ENCODE results near the gene ELMO1. TPM values are rescaled to one million over a fixed set of nuclear protein-coding genes. Genes with fewer than 3 reads are reported as not detected.

ELMO1 gene
- total RNA-seq, 1 donor from 2014 or later: 132 TPM

DNA sequence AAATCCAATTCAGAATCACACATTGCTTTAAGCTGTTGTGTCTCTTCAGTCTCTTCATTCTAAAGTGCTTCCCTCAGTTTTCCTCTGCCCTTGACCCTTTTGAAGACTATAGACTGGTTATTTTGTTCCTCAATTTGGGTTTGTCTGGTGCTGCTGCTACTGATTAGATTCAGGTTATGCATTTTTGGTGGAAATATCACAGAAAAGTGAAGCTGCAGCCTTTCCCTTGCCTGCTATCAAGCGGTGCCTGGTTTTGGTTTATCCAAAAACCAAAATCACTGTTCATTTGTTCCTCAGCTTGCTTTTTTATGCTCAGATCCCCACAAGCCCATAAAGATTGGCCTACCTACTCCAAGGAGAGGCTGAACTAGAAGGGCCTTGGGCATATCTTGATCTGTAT is 55.2 kb downstream of the ELMO1 start:
- CTCF ChIA-PET: no interaction called here
- no peak overlapping the region for H3K4me3 Mint-ChIP-seq

GRCh38 chr7:37392673-37393017 is 56.0 kb downstream of the ELMO1 start:
- H3K9me3 Mint-ChIP-seq: no peaks in the 10 kb centered on the region
- H3K36me3 Mint-ChIP-seq (ENCODE audit: low read depth): peaks cover 2% of the 10 kb centered on the region
- ChIA-PET CTCF (no interaction called here), POLR2A (interaction anchor here (1.0 to 1.1 kb wide), 2 partner anchors 16 to 57 kb away, joined by 4 to 8 read pairs; partner anchors contain the start of gene ELMO1)
- no peak for TF ChIP-seq CTCF (IDR thresholded peaks at IDR 0.05)
- no peak overlapping the region for H3K4me3 Mint-ChIP-seq
- intact Hi-C loops (cut with micrococcal nuclease): loop anchor here (2.0 kb wide), 3 partner anchors 16 to 56 kb away; partner anchors contain the start of gene ELMO1
- H3K27me3 Mint-ChIP-seq: no peaks in the 10 kb centered on the region
- ATAC-seq (ENCODE audit: low read depth) (no peak), DNase-seq (no peak)
- H3K27ac Mint-ChIP-seq: no peak overlapping the region
- peaks cover 69% of the 10 kb centered on the region for H3K4me1 Mint-ChIP-seq

More for the DNA sequence above, 55.2 kb downstream of the ELMO1 start:
- POLR2A ChIA-PET: interaction anchor here (1.1 kb wide), 1 partner anchor 13 kb away, joined by 3 read pairs; no protein-coding TSS in a partner anchor
- no peak for ATAC-seq (ENCODE audit: low read depth)
- peak overlapping the region; percentile 14 for H3K27ac Mint-ChIP-seq
- no peak for DNase-seq
- H3K27me3 Mint-ChIP-seq: no peaks in the 10 kb centered on the region
- peaks cover 76% of the 10 kb centered on the region for H3K4me1 Mint-ChIP-seq
- H3K9me3 Mint-ChIP-seq: no peaks in the 10 kb centered on the region
- H3K36me3 Mint-ChIP-seq (ENCODE audit: low read depth): peaks cover 4% of the 10 kb centered on the region
- no peak for TF ChIP-seq CTCF (IDR thresholded peaks at IDR 0.05)
- intact Hi-C loops (cut with micrococcal nuclease): loop anchor here (2.0 kb wide), 3 partner anchors 15 to 55 kb away; partner anchors contain the start of gene ELMO1

DNA sequence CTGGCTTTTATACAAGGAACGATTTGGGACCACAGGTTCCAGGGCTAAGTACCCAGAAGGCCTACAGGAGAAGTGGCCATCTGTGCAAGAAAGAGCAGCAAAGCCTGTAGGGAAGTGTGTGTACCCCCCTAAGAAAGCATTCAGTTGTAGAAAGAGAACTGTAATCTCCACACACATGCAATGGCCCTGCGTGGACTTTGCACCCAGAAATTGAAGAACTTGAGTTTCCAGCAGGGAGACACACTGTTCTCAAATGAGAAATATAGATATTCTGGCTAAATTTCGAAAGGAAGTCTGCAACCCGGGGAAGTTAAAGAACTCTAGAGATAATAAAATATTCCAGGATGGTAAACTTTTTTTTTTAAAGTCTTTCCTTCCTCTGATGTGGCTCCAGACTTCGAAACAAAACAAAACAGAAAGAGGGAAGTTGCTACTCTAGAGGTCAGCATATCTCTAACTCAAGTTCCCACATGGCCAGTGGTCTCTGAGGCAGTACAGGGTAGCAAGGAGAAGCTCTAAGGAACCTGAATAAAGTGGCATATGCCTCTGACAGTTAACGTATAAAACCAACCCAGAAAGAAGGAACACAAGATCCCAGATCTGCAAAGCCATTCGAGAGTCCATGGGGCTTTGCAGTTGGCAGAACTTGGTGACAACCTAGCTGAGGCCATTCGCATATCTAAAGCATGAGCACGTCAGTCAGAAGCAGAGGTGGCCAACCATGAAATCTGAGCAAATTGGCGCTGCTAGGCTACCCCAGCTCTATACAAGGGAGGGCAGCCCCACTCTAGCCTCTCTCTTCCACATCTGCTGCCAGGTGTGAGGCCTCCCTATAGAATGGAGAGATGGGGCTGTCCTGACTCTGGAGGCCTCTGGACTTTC is 56.6 kb downstream of the ELMO1 start:
- H3K4me3 Mint-ChIP-seq: peak overlapping the region; percentile 28
- peaks cover 2% of the 10 kb centered on the region for H3K36me3 Mint-ChIP-seq (ENCODE audit: low read depth)
- DNase-seq (no peak), ATAC-seq (ENCODE audit: low read depth) (peak; percentile 83)
- CTCF ChIA-PET: interaction anchor here (1.3 kb wide), 1 partner anchor 25 kb away, joined by 4 read pairs; no protein-coding TSS in a partner anchor
- H3K27me3 Mint-ChIP-seq: no peaks in the 10 kb centered on the region
- H3K4me1 Mint-ChIP-seq: peaks cover 64% of the 10 kb centered on the region
- H3K9me3 Mint-ChIP-seq: no peaks in the 10 kb centered on the region
- intact Hi-C loops (cut with micrococcal nuclease): loop anchor here (2.0 kb wide), 3 partner anchors 17 to 57 kb away; partner anchors contain the start of gene ELMO1
- no peak for TF ChIP-seq CTCF (IDR thresholded peaks at IDR 0.05)
- peak overlapping the region; percentile 46 for H3K27ac Mint-ChIP-seq
- POLR2A ChIA-PET: interaction anchor here (1.0 to 1.1 kb wide), 2 partner anchors 17 to 57 kb away, joined by 4 to 8 read pairs; partner anchors contain the start of gene ELMO1

GRCh38 chr7:37390114-37390513 is 58.5 kb downstream of the ELMO1 start:
- DNase-seq (no peak), ATAC-seq (ENCODE audit: low read depth) (no peak)
- POLR2A ChIA-PET: no interaction called here
- Mint-ChIP-seq H3K27ac (no peak overlapping the region), H3K4me3 (no peak overlapping the region), H3K9me3 (no peaks in the 10 kb centered on the region), H3K4me1 (peaks cover 62% of the 10 kb centered on the region), H3K27me3 (no peaks in the 10 kb centered on the region), H3K36me3 (ENCODE audit: low read depth) (peaks cover 4% of the 10 kb centered on the region)
- intact Hi-C loops (cut with micrococcal nuclease): no loop called here
- TF ChIP-seq CTCF (IDR thresholded peaks at IDR 0.05): no peak
- CTCF ChIA-PET: no interaction called here

DNA sequence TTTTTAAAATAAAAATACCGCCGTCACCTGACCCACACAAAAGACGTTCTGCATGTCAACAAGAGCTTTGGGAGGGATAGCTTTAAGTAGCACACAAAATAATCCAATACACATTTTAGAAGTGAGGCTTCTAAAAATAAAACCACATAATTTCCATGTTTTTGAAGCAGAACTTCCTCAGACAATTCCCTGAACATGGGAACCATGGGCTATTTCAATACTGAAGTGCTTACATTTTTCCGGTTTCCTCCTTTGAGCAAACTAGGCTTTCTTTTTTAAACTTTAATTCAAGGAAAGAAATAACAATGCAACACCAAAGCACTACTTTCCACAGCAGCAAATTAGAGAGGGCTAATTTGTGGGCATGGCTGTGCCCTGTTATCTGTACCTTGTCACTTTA is 59.9 kb downstream of the ELMO1 start:
- peaks cover 49% of the 10 kb centered on the region for H3K4me1 Mint-ChIP-seq
- no peaks in the 10 kb centered on the region for H3K27me3 Mint-ChIP-seq
- no peak for TF ChIP-seq CTCF (IDR thresholded peaks at IDR 0.05)
- H3K36me3 Mint-ChIP-seq (ENCODE audit: low read depth): peaks cover 4% of the 10 kb centered on the region
- CTCF ChIA-PET: no interaction called here
- no peak overlapping the region for H3K27ac Mint-ChIP-seq
- POLR2A ChIA-PET: no interaction called here
- ATAC-seq (ENCODE audit: low read depth) (no peak), DNase-seq (no peak)
- intact Hi-C loops (cut with micrococcal nuclease): no loop called here
- no peaks in the 10 kb centered on the region for H3K9me3 Mint-ChIP-seq
- H3K4me3 Mint-ChIP-seq: no peak overlapping the region

Data from activated B cell treated with CpG ODN at 0.5 μM for 24 hours (primary cell).